ENCODE results near the gene MACROD1. TPM values are rescaled to one million over a fixed set of nuclear protein-coding genes. Genes with fewer than 3 reads are reported as not detected.

Gene MACROD1
- total RNA-seq, 2 experiments from 2014 or later, result 38.7 to 48.6 TPM

DNA sequence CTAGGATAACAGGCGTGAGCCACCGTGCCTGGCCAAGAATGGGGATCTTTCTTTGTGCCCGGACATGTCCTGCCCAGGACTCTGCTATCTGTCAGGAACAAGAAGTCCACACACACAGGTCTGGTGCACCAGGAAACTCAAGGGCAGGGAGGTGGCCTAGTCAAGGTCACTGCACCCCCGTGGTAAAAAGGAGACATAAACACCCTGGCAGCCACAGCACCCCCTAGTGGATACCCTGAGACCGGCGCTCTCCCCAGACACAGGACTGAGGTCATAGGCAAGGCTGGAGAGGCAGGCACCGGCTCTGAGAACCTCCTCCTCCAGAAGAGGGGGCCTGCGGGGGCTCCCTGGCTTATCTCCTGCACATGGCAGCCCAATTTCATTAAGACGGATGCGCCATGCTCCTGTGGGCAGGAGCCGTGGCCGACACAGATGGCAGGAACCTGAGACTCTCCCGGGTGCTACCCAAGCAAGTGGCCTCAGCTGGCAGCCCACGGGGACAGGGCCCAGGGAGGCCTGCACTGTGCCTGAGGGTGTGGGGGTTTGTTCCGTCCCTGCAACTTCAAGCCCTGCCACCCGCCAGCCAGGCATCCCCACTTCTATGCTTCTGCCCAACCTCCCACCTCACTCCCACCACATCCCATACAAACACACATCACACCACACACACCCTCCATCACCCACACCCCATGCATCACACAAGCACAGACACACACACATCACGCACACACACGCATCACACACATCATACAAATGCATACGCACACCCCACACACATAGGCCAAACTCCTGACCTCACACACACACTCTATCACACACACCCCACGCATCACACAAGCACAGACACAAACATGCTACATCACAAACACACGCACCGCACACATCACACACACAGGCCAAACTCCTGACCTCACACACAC lies 19.6 kb downstream of the MACROD1 start:
- Mint-ChIP-seq H3K9me3 (no peaks in the 10 kb centered on the region), H3K36me3 (ENCODE audit: low read depth) (peaks cover 3% of the 10 kb centered on the region), H3K27ac (no peak overlapping the region), H3K27me3 (ENCODE audit: low read depth) (no peaks in the 10 kb centered on the region), H3K4me3 (no peak overlapping the region), H3K4me1 (ENCODE audit: low read depth) (peaks cover 9% of the 10 kb centered on the region)
- peak; percentile 75 for DNase-seq
- intact Hi-C loops (cut with micrococcal nuclease), result no loop called here
- CTCF ChIA-PET, result interaction anchor here (1.2 to 7.8 kb wide), 4 partner anchors 8 to 146 kb away, joined by 3 to 96 read pairs (median 5); no protein-coding TSS in a partner anchor

DNA sequence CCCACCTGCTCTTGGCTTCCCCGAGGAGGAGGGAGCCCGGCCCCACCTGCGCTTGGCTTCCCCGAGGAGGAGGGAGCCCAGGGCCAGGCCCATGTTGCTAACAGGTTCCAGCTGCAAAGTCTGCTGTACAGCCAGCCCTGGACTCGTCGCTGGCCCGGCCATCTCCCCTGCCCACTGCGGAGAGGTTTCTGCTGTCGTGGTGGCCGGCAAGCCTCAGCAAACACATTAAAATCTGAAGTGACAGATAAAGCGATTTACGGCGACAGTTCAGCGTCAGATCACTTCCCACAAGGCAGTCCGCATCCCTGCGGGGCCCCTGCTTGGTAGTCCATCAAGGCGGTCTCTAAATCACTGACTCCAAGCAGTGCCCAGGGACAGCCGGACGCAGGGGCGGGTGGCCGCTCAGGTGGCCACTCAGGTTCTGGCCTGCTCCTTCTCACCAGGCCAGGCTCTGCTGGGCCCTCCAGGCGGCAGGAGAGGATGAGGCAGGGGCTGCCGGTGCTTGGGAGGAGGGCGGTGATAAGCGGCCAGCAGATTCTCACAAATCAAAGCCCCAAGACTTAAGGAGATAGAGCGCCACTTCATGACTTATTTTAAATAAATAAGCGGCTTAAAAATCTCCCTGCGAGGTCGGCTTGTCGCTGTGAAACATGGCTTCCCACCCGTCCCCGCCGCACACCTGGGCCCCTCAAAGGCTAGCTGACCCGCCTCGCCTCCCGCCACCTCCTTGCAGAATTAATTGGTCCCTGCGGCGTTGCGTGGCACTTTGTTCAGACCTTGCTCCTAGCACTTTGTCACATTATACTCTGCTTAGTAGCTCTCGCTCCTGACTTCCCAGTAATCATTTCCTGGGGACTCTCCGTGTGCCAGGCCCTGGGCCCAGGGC lies 21.1 kb downstream of the MACROD1 start:
- DNase-seq, result no peak
- Mint-ChIP-seq H3K9me3 (no peaks in the 10 kb centered on the region), H3K36me3 (ENCODE audit: low read depth) (peaks cover under 1% of the 10 kb centered on the region), H3K4me3 (no peak overlapping the region), H3K27ac (no peak overlapping the region), H3K27me3 (ENCODE audit: low read depth) (no peaks in the 10 kb centered on the region), H3K4me1 (ENCODE audit: low read depth) (peaks cover 9% of the 10 kb centered on the region)
- CTCF ChIA-PET, result interaction anchor here (0.6 to 1.2 kb wide), 4 partner anchors 10 to 402 kb away, joined by 3 to 5 read pairs (median 4); no protein-coding TSS in a partner anchor
- intact Hi-C loops (cut with micrococcal nuclease), result no loop called here

DNA sequence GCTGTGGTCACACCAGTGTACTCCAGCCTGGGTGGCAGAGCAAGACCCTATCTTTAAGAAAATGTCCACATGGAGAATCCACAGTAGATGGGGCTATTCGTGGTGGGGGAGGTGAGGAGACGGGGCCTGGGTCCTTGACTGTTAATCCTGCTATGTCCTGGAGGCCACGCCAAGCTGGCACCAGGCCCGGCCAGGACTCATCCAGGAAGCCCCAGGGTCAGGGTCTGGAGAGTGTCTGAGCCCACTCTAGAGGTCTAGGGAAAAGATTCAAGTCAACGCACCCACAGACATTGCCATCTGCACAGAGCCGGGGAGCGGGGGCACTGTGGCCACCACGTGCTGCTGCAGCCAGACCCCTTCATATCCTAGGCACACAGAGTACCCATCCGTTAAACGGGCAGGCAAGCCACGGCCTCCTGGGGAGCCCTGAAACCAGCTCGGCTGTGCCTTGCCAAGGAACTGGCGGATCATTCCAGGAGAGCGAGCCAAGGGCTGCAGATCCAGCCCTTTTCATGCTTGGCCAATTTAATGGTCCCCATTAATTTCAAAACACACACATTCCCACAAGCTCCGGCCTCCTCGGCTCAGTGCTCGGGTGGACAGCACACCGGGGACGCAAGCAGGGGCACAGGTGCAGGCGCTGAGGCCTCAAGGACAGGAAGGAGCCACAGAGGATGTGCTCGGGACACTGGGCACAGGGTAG lies 24.7 kb downstream of the MACROD1 start:
- CTCF ChIA-PET, result interaction anchor here (2.5 kb wide), 1 partner anchor 9 kb away, joined by 6 read pairs; no protein-coding TSS in a partner anchor

DNA sequence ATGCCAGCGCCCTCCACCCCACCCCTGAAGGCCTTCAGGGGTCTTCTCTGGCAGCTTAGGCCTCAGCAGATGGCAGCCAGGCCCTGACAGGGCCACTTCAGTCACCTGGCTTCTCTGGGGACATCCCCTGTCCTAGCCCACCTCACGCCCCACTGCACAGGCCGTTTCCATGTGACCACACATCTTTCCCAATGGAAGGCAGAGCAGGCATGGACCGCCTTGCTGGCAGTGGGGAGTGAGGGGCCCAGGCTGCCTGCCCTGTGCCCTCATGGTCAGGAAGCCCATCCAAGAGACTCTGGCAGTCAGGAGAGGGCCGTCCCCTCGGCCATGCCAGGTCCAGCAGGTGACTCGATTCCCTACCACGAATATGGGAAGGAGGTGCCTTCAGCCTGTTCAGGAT lies 25.8 kb downstream of the MACROD1 start:
- Mint-ChIP-seq H3K36me3 (ENCODE audit: low read depth) (no peaks in the 10 kb centered on the region), H3K9me3 (no peaks in the 10 kb centered on the region), H3K27ac (no peak overlapping the region), H3K4me1 (ENCODE audit: low read depth) (peaks cover 9% of the 10 kb centered on the region), H3K27me3 (ENCODE audit: low read depth) (no peaks in the 10 kb centered on the region), H3K4me3 (no peak overlapping the region)
- DNase-seq, result no peak
- CTCF ChIA-PET, result interaction anchor here (2.5 kb wide), 1 partner anchor 10 kb away, joined by 6 read pairs; no protein-coding TSS in a partner anchor
- intact Hi-C loops (cut with micrococcal nuclease), result no loop called here

More for the DNA sequence above, 24.7 kb downstream of the MACROD1 start:
- Mint-ChIP-seq H3K9me3 (no peaks in the 10 kb centered on the region), H3K4me3 (no peak overlapping the region), H3K4me1 (ENCODE audit: low read depth) (peaks cover 9% of the 10 kb centered on the region), H3K36me3 (ENCODE audit: low read depth) (no peaks in the 10 kb centered on the region), H3K27me3 (ENCODE audit: low read depth) (no peaks in the 10 kb centered on the region), H3K27ac (no peak overlapping the region)
- DNase-seq, result no peak
- intact Hi-C loops (cut with micrococcal nuclease), result no loop called here

DNA sequence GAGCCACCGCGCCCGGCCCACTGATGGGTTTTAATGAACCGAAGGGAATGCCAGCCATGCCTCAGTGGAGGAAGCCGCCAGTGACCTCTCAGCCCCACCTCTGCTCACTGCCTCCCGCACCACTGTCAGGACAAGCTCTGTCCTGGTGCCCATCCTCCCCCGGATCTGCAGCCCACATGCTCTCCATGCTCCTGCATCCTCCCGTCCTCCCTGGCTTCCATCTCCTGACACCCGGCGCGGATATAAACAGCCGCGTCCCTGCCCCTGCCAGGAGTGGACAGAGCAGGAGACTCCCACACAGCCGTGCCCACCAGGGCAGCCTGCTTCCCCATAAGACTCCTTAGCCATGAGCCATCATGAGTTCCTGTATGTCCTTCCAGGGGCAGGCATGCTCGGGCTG lies 26.9 kb downstream of the MACROD1 start:
- H3K9me3 Mint-ChIP-seq, result no peaks in the 10 kb centered on the region
- peaks cover 7% of the 10 kb centered on the region for H3K4me1 Mint-ChIP-seq (ENCODE audit: low read depth)
- H3K27me3 Mint-ChIP-seq (ENCODE audit: low read depth), result no peaks in the 10 kb centered on the region
- CTCF ChIA-PET, result no interaction called here
- no peak overlapping the region for H3K4me3 Mint-ChIP-seq
- H3K36me3 Mint-ChIP-seq (ENCODE audit: low read depth), result no peaks in the 10 kb centered on the region
- no peak overlapping the region for H3K27ac Mint-ChIP-seq
- no peak for DNase-seq
- intact Hi-C loops (cut with micrococcal nuclease), result no loop called here

DNA sequence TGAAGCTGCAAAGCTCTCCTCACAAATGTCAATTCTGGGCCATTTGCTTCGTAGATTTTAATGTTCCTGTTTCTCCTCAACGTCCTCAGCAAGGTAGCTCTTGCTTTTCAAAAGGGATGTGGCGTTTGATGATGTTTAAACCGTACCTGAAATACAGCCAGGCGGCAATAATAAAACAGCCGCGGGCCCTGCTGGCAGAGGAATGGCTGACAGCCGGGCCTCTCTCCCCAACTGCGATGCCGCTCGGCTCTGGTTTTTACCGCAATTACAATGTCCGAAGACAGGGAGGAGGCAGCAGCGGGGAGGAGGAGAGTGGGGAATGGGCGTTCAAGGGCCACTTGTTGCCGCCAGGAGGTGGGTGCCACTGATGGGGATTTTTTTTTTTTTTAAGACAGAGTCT lies 27.5 kb downstream of the MACROD1 start:
- Mint-ChIP-seq H3K4me1 (ENCODE audit: low read depth) (peaks cover under 1% of the 10 kb centered on the region), H3K36me3 (ENCODE audit: low read depth) (no peaks in the 10 kb centered on the region), H3K27me3 (ENCODE audit: low read depth) (no peaks in the 10 kb centered on the region), H3K27ac (no peak overlapping the region), H3K9me3 (no peaks in the 10 kb centered on the region), H3K4me3 (no peak overlapping the region)
- no peak for DNase-seq
- CTCF ChIA-PET, result interaction anchor here (0.7 to 0.9 kb wide), 2 partner anchors 9 to 138 kb away, joined by 3 to 5 read pairs; no protein-coding TSS in a partner anchor
- intact Hi-C loops (cut with micrococcal nuclease), result no loop called here

DNA sequence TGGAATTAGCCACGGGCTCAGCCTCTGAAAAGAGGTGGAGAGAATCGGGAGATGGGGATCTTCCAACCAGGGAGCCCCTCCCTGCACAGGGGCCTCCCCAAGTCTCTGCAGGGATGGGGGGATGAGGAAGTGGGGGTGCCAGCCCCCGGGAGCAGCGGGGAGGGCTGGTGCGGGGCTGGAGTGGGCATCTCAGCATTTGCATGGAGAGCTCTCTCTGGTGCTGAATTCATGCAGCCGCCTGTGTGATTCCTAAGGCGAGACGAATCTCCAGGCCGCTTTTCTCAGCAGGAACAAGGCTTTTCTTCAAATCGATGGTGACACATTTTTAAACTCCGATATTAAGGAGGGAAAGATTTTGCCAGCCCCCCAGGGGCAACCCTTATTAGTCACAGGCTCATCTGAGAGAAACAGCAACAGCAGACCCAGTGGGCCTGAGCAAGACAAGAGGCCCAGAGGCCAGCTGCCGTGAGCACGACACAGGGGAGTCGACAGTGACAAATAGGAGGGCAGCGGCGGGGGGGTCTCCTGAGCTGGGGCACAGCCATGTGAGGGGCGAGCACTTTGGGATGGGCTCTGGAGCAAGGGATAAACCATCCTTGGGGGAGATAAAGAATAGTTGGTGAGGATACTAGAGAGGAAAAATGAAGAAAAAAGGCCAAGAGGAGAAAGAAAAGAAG lies 29.0 kb downstream of the MACROD1 start:
- DNase-seq, result no peak
- intact Hi-C loops (cut with micrococcal nuclease), result no loop called here
- CTCF ChIA-PET, result interaction anchor here (1.0 kb wide), 1 partner anchor 13 kb away, joined by 5 read pairs; no protein-coding TSS in a partner anchor
- no peak overlapping the region for H3K27ac Mint-ChIP-seq
- H3K9me3 Mint-ChIP-seq, result no peaks in the 10 kb centered on the region
- no peaks in the 10 kb centered on the region for H3K36me3 Mint-ChIP-seq (ENCODE audit: low read depth)
- no peak overlapping the region for H3K4me3 Mint-ChIP-seq
- no peaks in the 10 kb centered on the region for H3K4me1 Mint-ChIP-seq (ENCODE audit: low read depth)
- H3K27me3 Mint-ChIP-seq (ENCODE audit: low read depth), result no peaks in the 10 kb centered on the region

DNA sequence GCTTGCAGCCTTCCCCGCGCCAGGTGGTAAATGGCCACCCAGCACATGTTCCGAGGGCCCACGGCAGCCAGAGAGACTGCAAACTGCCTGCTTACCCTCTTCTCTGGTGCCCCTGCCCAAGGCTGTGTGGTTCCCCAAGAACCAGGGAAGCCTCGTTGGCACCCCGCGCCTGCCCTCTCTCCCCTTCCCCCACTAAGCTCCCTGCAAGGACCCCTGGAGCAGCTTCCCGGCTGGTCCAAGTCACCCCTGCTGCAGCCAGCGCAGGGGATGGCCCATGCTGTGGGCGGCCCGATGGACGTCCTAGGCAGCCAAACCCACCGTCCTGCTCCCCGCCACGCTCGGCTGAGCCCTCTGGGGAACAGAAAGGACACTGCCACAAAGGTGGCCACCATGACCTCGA lies 30.2 kb downstream of the MACROD1 start:
- Mint-ChIP-seq H3K4me1 (ENCODE audit: low read depth) (no peaks in the 10 kb centered on the region), H3K36me3 (ENCODE audit: low read depth) (no peaks in the 10 kb centered on the region), H3K4me3 (no peak overlapping the region), H3K27me3 (ENCODE audit: low read depth) (no peaks in the 10 kb centered on the region), H3K27ac (no peak overlapping the region), H3K9me3 (no peaks in the 10 kb centered on the region)
- CTCF ChIA-PET, result interaction anchor here (1.0 kb wide), 1 partner anchor 14 kb away, joined by 5 read pairs; no protein-coding TSS in a partner anchor
- intact Hi-C loops (cut with micrococcal nuclease), result no loop called here
- no peak for DNase-seq

DNA sequence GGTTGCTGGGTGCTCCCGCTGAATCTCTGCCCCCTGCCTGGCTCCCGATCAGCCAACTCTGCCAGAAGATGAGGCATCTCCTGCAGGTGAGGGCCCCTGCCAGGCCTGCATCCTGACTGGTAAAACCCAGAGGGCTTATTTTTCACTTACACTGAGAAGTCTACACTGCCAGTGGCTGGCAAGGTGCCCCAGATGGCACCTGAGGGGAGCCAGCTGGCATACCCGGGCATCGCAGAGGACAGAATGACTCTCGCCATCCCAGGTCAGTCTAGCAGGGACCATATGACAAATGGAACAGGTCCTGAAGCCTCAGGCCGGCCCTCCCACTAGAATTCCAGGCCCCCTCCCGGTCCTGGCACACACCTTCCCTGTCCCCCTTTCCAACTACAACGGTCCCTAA lies 30.9 kb downstream of the MACROD1 start:
- no peak for DNase-seq
- no peaks in the 10 kb centered on the region for H3K27me3 Mint-ChIP-seq (ENCODE audit: low read depth)
- no peaks in the 10 kb centered on the region for H3K4me1 Mint-ChIP-seq (ENCODE audit: low read depth)
- no peaks in the 10 kb centered on the region for H3K36me3 Mint-ChIP-seq (ENCODE audit: low read depth)
- no peaks in the 10 kb centered on the region for H3K9me3 Mint-ChIP-seq
- intact Hi-C loops (cut with micrococcal nuclease), result no loop called here
- CTCF ChIA-PET, result interaction anchor here (0.6 to 1.1 kb wide), 2 partner anchors 10 to 200 kb away, joined by 3 read pairs; no protein-coding TSS in a partner anchor
- H3K4me3 Mint-ChIP-seq, result no peak overlapping the region
- no peak overlapping the region for H3K27ac Mint-ChIP-seq

DNA sequence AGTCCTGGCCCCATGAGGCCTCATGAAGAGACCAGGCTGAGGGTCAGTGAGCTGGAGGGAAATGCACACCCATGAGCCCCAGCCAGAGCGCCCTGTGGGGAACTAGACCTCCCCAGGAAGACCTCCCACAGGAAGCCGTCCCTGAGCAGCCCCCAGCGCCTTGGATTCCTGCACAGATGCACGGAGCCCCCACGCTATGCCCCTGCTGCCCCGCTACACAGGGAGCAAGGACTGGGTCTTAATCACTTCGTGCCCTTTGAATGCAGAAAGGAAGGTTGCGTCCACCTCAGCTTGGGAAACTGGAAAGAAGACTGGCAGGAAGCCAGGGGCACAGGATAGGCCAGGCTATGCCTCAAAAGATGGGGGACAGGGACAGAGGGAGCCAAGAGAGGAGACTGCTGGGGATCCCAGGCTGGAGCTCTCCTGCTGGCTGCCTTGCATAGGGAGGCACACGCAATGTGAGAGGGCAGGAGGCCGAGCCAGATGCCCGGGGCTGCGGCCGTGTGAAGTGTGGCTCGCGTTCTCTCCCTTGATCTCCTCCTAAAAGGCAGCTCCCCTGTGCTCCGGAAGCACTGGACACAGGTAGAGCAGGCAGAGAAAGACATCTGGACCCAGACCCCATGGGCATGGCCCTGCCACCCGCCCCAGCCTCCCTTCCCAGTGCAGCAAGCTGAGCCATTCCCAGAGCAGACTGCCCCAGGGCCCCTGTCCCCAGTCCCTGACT lies 32.8 kb downstream of the MACROD1 start:
- no peaks in the 10 kb centered on the region for H3K36me3 Mint-ChIP-seq (ENCODE audit: low read depth)
- no peak overlapping the region for H3K4me3 Mint-ChIP-seq
- CTCF ChIA-PET, result interaction anchor here (1.0 kb wide), 1 partner anchor 15 kb away, joined by 4 read pairs; no protein-coding TSS in a partner anchor
- DNase-seq, result no peak
- H3K27ac Mint-ChIP-seq, result no peak overlapping the region
- H3K27me3 Mint-ChIP-seq (ENCODE audit: low read depth), result no peaks in the 10 kb centered on the region
- H3K9me3 Mint-ChIP-seq, result no peaks in the 10 kb centered on the region
- H3K4me1 Mint-ChIP-seq (ENCODE audit: low read depth), result no peaks in the 10 kb centered on the region
- intact Hi-C loops (cut with micrococcal nuclease), result no loop called here
